GM23248 (cell line): ENCODE results near the gene CCDC88C.

Source experiments
- EZH2 ChIP-seq: fragments of 200-600 bp; sonication (generic); IDR thresholded peaks from 2 replicates; pipeline ENCODE4 v1.6.1; 2018; ENCODE audit warnings: antibody characterized with exemption, mild to moderate bottlenecking; ENCODE audit not compliant: insufficient read depth, poor library complexity, severe bottlenecking
- EZH2phosphoT487 ChIP-seq: fragments of 200-600 bp; sonication (generic); IDR thresholded peaks from 2 replicates; pipeline ENCODE4 v1.6.1; 2018; ENCODE audit warnings: antibody characterized with exemption, moderate library complexity, mild to moderate bottlenecking, low read depth; ENCODE audit not compliant: insufficient read depth

GRCh38 chr14:91341334-91341733, 76.3 kb downstream of the CCDC88C start:
- no peak for TF ChIP-seq EZH2
- no peak for TF ChIP-seq EZH2phosphoT487
